HG02938 (cell line): ENCODE results near the gene DUSP16.
"Not testable (repeated sequence)": the region's sequence is repeated elsewhere in the genome, so short reads cannot be mapped to it uniquely, and the experiment has no call there.

ENCODE experiments used
- ATAC-seq: cut with Tn5 transposase; IDR thresholded peaks from one replicate; pipeline ENCODE4 v1.9.1; 2021; ENCODE audit warnings: mild to moderate bottlenecking, moderate library complexity; ENCODE audit not compliant: unreplicated experiment

Gene DUSP16

DNA sequence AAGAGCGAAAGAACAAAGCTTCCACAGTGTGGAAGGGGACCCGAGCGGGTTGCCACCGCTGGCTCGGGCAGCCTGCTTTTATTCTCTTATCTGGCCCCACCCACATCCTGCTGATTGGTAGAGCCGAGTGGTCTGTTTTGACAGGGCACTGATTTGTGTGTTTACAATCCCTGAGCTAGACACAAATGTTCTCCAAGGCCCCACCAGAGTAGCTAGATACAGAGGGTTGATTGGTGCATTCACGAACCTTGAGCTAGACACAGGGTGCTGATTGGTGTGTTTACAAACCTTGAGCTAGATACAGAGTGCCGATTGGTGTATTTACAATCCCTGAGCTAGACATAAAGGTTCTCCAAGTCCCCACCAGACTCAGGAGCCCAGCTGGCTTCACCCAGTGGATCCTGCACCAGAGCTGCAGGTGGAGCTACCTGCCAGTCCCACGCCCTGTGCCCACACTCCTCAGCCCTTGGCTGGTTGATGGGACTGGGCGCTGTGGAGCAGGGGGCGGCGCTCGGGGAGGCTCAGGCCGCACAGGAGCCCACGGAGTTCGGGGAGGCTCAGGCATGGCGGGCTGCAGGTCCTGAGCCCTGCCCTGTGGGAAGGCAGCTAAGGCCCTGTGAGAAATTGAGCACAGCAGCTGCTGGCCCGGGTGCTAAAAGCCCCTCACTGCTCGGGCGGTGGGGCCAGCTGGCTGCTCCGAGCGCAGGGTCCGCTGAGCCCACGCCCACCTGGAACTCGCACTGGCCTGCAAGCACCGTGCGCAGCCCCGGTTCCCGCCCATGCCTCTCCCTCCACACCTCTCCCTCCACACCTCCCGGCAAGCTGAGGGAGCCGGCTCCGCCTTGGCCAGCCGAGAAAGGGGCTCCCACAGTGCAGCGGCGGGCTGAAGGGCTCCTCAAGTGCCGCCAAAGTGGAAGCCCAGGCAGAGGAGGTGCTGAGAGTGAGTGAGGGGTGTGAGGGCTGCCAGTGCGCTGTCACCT lies 90.4 kb downstream of the DUSP16 start:
- ATAC-seq = not testable (repeated sequence)

GRCh38 chr12:12470751-12471306 lies 91.8 kb downstream of the DUSP16 start:
- no peak for ATAC-seq

DNA sequence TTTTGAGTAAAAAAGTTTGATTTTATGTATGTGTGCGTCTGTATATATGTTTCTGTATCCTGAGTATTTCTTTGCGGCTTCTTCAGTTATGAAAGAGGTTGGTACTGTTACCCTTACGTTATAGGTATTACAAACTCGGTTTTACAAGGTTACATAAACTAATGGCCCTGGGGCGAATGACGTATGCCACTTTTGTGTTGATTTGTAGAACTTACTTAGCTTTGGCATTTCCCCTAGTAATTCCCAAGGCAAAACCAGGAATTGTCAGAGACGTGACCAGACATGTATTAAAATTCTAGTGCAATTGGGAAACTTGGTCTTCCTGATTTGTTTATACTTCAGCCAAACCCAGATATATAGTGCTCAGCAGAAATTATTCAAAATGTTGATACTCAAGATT lies 93.3 kb downstream of the DUSP16 start:
- ATAC-seq = no peak

DNA sequence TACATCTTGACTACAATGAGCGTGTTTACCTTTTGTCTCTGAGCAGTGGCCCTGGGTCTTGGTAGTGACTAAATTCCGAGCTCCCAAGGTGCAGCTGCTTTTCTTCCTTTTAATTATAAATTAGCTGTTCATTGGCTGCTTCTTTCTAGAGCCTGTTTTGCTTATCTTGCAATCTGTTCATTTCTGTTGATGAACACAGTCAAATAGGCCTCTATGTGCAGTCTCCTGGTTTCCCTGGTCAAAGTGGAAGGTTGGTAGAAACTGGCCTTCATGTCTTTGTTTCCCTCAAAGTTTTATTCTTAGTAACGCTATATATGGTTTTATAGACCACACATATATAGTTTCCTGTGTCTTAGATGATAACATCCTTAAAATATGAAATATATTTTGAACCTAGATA lies 94.1 kb downstream of the DUSP16 start:
- ATAC-seq = no peak

- no peak for ATAC-seq
Measured at GRCh38 chr12:12467688-12468261, 94.9 kb downstream of the DUSP16 start.

- no peak for ATAC-seq
Measured at GRCh38 chr12:12467264-12467663, 95.4 kb downstream of the DUSP16 start.

GRCh38 chr12:12466157-12466556 lies 96.5 kb downstream of the DUSP16 start:
- no peak for ATAC-seq

- ATAC-seq = no peak
Measured at GRCh38 chr12:12465522-12465921, 97.1 kb downstream of the DUSP16 start.

DNA sequence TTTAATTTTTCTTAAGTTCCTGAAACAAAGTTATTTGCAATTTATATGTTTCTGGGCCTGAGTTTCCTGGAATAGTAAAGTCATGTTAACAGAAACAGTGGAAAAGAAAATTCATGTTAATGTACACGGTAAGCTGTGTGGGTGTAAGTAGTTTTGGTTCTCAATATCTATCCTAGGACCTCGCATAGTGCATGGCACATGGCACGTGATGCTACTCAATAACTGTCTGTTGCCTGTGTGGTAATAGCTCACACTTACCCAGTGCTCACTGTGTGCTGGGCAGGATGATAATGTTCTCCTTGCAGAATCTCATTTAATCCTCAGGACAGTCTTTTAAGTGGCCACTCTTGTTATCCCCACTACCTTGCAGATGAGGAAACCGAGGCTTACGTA lies 100.7 kb downstream of the DUSP16 start:
- no peak for ATAC-seq

DNA sequence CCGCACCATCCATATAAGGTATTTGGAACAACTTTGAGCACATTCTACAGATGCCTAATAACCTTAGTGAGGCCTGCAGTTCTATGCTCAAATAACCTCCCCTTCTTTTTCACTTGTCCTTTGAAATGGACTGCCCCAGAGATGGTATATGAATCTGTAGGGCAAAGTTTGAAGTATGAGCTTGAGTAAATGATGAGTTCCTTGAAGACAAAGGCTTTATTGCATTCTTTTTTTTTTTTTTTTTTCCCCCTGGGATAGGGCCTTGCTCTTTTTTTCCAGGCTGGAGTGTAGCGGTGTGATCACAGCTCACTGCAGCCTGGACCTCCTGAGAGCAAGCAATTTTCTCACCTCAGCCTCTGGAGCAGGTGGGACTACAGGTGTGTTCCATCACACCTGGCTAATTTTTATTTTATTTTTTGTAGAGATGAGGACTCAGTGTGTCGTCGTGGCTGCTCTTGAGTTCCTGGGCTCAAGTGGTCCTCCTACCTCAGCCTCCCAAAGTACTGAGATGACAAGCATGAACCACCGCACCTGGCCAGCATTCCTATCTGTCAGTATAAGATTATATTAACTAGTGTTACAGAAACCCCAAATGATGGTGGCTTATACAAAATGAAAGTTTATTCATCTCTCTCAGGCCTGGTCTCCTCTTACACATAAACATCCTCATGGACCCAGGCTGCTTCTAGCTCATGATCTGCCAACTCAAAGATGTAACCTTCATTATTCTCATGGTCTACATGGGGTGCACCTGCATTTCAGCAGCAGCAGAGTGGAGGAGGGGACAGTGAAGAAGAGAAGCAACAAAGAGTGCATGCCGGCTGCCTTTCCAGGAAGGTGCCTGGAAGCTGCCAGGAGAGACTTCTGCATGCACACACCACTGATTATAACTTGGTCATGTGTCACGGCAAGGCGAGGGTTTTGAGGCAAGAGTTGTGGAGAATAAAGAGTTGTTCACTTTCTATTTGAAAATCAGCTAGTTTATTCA lies 101.4 kb downstream of the DUSP16 start:
- no peak for ATAC-seq

GRCh38 chr12:12456637-12457036 lies 106.0 kb downstream of the DUSP16 start:
- no peak for ATAC-seq

- ATAC-seq = no peak
Measured at GRCh38 chr12:12454315-12454714, 108.3 kb downstream of the DUSP16 start.

DNA sequence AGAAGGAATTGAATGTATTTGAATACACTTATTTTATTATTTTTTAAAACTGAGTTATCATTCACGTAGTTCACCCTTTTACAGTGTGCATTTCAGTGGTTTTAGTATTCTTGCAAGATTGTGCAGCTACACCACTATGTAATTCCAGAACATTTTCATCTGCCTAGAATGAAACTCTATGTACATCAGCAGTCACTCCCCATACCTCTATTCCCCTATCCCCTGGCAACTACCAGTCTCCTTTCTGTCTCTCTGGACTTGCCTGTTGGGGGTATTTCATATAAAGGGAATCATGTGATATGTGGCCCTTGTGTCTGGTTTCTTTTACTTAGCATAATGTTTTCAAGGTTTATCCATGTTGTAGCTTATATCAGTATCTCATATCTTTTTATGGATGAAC lies 109.0 kb downstream of the DUSP16 start:
- no peak for ATAC-seq

GRCh38 chr12:12452326-12452902 lies 110.2 kb downstream of the DUSP16 start:
- ATAC-seq = no peak

- ATAC-seq = no peak
Measured at GRCh38 chr12:12451098-12451497, 111.6 kb downstream of the DUSP16 start.

- ATAC-seq = no peak
Measured at GRCh38 chr12:12450043-12450471, 112.6 kb downstream of the DUSP16 start.

- no peak for ATAC-seq
Measured at GRCh38 chr12:12449533-12450025, 113.1 kb downstream of the DUSP16 start.

DNA sequence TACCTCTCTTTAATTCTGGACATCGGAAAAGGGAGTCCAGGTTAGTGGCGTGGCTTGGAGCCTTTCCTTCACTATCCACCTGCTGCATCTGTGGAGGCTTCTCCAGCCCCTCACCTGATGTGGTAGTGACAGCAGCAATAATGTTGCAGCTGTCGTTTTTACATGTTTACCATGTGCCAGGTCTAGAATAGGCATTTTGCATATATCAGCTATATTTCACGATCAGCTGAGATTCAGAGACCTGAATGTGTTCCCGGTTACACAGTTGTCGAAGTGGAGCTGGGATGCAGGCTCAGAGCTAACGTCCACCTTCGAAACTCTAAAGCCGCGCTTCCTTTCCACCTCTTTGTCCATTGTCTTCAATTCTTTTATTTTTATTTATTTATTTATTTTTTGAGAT lies 114.8 kb downstream of the DUSP16 start:
- ATAC-seq = no peak

DNA sequence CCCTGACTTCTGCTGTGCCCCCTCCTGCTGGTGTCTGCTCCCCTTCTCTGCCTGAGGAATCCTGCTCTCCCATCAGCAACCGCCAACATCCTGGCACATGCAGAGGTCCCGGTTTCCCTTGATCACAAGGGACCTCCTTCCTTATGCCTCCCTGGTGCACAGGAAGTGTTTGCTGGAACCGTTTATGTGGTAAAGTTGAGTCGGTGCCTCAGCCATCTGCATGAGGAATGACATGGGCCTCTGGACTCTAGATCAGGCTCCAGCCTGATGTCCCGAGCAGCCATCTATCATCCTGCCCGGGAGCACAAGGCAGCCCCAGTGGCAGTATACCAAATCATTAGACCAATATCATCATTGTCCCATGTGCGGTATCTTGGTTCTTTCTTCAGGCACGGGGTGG lies 115.4 kb downstream of the DUSP16 start:
- no peak for ATAC-seq

GRCh38 chr12:12446786-12447185 lies 115.9 kb downstream of the DUSP16 start:
- ATAC-seq = no peak
